DMS153 treated with DMSO at 0.1 percent for 48 hours (cell line): ENCODE results near the gene DNASE1L3.

Source experiments
- DNase-seq: peaks from one replicate; lab custom pipeline; 2025; ENCODE audit not compliant: unreplicated experiment; lab: John Stamatoyannopoulos, UW

The DNASE1L3 gene

DNA sequence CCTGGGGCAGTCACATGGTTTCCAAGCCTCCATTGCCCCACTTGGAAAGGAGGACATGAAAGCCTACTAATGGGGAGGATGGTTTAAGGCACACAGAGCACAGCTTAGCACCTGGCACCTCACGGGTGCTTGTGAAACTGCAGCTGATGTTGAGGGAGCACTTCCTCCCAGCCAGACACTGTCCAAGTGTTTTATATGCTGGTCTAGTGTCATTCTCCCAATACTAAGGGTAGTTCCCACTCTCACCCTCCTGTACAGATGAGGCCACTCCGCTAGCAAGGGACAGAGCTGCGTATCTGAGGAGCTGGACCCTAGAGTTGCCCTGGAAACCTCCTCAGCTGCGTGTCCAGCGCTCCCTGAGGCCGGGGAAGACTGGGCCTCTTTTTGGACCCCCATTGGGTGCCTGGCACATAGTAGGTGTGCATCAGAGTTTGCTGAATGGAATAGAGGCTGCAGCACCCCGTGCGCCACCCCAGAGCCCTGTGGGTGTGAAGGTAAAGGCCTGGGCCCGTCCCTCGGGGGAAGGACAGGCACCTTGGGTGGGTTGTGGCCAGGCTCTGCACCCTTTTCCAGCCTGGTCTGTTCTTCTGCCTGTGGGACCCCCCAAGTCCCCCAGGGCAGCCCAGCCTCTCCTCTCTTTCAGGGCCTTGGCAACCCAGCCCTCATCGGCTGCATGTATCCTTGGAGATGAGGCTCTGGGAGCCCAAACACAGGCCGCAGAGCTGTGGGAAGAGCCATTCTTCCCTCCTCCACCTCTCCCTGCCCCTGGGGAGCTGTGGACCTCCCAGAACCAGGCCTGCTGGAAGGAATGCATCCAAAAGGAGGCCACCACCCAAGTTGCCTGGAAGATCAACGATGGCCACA lies 31.3 kb downstream of the DNASE1L3 start:
- no peak for DNase-seq

DNA sequence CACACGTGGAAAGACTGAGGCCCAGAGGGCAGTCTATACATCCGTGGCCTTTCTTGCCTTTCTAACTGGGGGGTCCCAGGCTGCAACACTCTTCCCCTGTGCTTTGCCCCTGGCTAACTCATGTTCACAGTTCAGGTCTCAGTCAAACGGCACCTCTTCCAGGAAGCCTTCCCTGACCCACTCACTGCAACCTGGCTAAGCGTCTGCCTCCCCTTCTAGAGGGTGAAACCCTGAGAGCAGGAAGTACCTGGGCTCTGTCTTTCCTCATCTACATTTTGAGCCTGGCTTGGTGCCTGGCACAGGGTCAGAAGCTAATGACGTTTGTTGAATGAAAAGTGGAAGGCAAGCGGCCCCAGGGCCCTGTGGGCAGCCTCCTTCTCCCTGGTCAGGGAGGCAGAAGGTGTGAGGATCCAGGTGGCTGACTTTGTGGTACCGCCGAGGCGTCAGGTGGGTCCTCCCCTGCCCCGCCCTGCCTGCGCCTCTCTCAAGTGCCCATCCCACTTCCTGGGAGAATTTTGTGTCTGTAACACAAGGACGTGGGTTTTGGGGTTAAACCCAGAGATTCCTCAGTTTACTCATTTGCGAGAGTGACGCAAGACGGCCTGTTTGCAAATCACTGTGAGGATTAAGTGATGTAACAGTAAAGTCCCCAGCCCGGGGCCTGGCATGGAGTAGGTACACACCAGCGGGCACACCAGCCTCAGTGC lies 32.1 kb downstream of the DNASE1L3 start:
- no peak for DNase-seq

DNA sequence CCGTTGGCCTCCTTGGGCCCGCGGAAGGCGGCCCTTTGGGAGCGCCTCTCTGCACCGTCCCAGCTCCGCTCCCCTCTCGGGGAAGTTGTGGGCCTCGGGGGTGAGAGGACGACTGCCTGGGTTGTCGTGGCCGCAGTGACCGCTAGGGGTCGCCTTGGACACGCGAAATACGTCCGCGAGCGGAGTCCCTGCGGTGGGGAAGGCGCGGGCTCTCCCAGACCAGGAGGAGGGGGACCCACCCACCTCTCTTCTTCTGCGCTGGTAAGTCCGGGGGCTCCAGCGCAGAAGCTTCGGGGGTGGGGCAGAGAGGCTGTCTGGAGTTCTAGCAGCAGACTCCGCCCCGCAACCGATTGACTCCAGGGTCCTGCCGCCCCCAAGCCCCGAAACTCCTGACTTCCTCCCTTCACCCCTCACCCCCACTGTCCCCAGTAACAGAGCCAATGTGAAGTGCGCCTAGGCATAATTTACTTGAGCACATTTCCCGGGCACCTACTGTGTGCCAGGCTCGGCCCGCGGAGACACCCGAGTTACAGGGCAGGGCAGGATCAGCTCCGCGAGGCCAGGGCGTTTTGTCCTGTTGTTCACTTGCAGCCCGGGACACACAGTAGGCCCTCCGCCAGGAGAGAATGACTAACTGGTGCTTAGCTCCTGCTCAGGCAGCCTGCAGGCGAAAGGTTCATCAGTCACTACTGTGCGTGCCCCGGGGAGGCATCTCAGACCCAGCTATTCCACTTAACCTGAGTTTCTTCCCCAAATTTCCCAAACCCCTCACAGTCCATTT lies 32.8 kb downstream of the DNASE1L3 start:
- peak; percentile 14 for DNase-seq

DNA sequence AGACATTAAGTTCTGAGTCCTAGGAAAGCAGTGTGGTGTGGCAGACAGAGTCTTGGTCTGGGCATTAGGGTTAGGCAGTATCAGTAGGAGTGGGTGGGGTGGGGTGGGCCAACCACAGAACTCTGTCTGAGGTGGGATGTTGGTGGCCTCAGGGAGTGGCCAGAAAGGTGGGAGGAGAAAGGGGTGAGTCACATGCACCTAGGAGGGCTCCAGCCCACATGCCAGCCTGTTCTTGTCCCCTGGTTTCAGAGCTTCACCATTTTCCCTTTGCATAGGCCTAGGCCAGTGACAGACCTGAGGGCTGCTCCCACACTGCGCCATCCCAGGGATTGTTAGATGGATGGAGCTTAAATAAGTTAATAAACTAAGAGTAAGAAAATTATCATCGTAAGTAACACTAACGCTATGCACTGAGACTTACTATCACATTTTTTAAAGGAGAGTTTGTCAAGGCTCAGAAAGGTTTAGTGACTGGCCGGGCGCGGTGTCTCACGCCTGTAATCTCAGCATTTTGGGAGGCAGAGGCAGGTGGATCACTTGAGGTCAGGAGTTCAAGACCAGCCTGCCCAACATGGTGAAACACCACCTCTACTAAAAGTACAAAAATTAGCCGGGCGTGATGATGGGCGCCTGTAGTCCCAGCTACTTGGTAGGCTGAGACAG lies 33.8 kb downstream of the DNASE1L3 start:
- DNase-seq, result no peak

DNA sequence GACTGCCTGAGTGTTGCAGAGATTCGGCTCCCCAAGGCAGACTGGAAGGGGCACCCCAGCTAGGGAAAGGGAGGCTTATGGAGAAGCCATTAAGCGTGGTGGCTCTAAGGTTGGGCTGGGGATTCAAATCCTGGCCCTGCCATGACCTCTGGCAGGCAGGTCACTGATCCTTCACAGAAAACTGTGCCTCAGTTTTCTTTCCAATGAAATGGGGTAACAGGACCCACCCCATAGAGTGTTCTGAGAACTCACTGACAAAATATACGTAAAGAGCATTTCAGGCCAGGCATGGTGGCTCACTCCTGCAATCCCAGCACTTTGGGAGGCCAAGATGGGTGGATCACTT lies 34.6 kb downstream of the DNASE1L3 start:
- DNase-seq, result no peak

DNA sequence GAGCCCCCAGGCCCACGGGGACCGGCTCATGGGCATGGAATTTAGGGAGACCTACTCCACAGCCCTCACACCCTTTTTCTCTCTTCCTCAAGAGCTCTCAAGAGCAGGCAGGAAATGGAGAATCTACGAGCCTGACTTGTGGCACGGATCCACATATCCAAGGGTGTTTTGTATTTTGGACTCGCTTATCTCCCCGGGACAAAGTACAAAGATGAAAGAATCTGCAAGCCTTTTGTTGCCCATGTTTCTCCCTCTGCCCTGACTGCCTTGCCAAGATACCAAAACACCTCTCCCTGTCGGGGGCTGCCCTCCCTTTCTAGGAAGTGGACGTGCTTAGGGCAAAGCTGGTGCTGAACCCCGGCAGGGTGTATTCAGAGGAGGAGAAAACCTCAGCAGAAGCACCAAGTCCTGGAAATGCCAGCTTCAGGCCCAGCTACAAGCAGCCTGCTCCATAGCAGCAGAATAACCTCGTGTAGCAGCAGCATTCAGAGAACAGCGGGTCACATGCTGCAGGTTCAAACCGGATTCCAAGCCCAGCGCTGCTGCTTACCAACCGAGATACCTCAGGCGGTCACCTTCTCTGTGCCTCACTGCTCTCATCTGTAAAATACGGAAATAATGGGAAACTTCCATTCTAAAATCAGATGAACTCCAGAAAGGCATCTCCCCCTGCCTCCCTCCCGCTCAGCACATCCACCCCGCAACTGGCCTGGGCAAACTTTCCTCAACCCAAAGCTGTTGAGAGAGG lies 35.2 kb downstream of the DNASE1L3 start:
- DNase-seq, result no peak

DNA sequence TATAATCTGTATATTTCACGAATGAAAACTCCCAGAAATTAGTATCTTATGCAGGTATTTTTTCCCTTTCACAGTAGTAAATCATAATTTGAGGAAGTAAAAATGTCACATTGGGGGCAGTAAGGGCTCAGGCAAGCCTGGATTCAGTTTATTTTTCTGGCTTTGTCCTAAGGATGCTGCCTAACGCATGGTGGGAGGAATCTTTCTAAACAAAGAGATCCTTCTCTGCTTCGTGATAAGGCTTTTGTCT lies 35.7 kb downstream of the DNASE1L3 start:
- DNase-seq, result no peak

DNA sequence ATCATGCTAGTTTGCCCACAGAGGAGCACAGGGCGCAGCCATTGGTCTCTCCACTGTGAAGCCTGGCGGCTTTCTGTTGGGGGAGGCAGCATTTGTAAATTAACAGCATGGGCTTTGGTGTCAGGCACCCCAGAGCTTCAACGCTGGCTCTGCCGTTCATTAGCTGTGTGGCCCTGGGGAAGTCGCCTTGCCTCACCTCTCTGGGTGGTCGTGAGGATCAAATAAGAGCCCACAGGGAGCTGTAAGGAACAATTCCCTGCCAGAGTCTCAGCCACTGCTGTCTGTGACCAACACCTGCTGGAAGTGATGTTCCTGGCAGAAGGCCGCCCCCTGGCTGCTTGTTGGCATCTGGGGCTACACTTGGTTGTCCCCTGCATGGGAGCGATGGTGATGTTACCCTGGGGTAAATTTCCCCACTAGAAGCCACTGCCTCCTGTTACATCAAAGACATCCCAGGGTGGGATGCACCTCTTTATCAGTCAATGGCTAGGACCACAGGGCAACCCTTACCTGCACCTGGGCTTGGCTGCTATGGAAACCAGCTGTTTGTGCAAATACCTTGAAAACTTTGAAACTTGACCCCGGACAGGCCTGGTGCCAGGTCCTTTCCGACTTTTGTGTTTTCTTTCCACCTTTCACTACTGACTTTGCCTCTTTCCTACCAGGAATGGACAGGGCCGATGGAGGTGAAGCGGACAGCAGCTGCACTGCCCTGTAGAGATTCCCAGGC lies 36.9 kb downstream of the DNASE1L3 start:
- peak; percentile 28 for DNase-seq

DNA sequence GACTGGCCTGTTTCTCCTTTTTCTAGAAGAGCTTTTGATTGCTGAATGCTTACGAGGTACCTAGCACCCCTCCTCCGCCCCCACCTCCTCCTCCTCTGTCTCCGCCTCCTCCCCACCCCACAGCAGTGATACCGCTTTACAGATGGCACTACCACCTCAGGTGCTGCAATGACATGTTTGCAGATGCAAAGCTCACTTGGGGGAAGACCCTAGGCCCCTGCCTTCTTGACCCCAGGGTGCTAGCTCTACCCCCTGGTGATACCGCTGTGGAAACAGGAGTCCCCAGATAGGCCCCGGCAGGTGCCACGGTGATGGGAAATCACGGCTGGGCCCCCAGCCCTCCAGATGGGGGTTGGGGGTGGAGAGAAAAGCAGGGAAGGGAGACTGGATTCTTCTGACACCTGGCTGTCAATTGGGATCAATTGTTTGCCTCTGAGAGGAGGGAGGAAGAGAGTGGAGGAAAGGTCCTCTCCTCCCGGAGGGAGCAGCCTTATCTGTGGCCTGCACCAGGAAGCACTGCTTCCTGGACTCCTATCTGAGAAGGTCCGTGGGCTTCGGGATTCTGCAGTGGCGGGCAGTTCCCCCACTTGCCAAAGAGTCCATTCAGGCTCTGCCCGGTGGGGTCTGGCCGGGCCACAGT lies 37.6 kb downstream of the DNASE1L3 start:
- no peak for DNase-seq

DNA sequence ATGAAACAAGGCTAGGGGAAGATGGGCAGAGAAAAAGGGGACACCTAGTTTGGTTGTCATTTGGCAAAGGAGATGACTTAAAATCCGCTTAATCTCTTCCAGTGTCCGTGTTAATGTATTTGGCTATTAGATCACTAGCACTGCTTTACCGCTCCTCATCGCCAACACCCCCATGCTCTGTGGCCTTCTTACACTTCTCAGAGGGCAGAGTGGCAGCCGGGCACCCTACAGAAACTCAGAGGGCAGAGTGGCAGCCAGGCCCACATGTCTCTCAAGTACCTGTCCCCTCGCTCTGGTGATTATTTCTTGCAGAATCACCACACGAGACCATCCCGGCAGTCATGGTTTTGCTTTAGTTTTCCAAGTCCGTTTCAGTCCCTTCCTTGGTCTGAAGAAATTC lies 39.6 kb downstream of the DNASE1L3 start:
- no peak for DNase-seq

DNA sequence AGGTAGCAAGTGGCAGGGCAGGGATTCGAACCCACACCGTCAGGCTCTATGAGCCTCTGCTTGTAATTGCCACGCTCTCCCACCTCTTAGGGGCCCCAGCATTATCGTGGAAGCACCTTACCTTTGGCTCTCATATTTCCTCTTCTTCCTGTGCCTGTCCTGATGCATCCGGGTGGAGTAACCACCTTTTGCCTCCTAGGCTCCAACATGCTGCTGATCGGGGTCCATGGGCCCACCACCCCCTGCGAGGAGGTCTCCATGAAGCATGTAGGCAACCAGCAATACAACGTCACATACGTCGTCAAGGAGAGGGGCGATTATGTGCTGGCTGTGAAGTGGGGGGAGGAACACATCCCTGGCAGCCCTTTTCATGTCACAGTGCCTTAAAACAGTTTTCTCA lies 40.4 kb downstream of the DNASE1L3 start:
- DNase-seq, result no peak

DNA sequence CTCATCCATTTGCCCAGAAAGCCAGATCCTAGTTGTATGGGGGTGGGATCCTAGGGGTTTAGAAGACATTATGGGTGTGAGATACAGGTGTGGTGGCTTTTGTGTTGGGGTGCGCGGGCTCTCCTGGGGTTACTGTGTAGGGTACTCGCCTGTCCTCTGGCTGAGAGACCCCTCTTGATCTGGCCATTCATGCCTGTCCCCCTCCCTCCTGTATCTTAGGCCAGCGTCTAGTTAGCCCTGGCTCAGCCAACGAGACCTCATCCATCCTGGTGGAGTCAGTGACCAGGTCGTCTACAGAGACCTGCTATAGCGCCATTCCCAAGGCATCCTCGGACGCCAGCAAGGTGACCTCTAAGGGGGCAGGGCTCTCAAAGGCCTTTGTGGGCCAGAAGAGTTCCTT lies 41.4 kb downstream of the DNASE1L3 start:
- DNase-seq, result no peak

DNA sequence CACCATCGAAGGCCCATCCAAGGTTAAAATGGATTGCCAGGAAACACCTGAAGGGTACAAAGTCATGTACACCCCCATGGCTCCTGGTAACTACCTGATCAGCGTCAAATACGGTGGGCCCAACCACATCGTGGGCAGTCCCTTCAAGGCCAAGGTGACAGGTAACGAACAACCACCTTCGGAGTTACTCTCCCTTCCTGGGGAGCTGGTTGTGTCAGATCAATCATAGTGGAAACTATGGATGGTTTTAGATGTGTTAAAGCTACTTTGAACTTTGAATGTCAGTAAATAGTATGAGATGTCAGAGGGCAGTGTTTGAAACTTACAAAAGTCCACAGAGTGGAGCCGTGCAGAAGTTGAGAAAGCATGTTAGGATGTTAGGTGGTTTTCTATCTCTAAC lies 42.3 kb downstream of the DNASE1L3 start:
- DNase-seq, result no peak

DNA sequence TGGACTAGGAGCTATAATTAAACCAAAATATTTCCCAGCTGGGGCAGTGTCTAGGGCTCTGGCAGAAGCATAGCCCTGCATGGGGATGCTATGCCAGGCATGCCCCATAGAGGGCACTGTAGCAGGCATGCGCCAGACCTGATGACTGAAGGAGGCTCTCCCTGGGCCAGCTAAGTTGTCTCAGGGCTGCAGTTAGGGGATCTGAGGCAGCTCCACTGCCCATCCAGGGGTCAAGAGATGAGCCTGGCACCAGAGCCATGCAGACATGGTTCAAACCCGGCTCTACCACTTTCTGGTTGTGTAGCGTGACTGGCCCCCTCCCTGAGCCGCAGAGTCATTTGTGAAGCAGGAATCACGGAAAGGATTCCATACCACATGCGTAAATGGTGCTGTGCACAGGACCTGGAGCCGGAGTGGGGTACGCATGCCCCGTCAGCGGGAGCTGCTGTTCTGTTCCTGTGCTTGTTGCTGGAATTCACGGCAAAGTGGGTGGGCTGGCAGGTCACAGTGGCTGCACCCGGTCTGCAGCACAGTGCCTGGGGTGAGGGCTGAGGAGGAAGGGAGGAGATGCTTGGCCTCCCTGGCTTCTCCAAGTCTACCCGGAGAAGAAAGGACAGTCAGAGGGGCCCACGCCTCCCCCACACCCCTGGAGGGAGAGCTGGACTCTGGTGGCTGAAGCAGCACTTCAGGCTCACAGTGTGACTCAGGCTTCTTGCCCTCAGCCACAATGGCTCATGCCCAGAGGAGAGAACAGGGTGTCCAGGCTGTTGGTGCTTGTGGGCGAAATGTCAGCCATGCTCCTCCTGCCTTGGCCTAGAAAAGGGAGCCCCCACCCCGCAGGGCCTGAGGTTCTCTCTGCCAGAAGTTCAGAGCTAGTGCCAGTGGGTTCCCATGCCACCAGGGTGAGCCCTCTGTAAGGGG lies 43.1 kb downstream of the DNASE1L3 start:
- no peak for DNase-seq

DNA sequence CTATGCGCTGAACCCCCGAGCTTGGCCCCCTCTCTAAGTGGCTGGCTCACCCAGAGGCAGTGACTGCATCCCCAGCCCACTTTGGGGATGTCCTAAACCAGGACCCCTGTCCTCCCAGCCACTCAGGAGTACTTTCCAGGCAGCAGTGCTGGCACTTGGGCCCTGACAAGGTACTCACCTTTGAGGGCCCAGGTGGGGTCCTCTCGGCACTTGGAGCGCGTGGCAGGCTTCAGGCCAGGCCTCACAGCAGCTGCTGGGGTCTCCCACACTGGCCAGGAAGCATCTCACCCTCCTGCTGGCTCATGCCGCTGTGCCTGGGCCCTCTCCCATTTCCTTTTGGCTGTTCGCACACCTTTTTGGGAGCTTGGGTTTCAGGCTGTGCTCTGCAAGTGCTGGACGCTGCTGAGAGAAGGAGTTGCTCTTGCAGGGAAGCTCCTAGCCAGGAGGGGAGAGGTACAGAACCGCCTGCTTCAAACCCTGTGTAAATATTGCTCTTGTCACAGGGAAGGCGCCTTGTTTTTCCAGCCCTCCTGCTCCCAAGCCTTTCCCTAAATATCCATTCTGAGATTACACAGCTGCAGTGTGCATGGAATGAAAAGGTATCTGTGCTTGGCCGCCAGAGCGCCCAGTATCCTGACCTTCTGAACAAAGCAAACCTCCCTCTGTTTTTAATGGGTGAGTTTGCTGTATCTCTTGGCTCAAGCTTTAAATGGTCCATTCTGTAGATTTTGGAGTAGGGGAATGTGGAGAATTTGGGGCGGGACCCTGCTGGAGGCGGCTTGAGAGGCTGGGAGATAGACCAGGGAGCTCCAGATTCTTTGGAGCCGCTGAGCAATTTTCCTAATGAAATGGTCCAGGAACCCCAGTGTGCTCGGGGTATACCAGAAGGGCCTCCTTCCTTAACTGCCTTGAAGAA lies 45.6 kb downstream of the DNASE1L3 start:
- no peak for DNase-seq

DNA sequence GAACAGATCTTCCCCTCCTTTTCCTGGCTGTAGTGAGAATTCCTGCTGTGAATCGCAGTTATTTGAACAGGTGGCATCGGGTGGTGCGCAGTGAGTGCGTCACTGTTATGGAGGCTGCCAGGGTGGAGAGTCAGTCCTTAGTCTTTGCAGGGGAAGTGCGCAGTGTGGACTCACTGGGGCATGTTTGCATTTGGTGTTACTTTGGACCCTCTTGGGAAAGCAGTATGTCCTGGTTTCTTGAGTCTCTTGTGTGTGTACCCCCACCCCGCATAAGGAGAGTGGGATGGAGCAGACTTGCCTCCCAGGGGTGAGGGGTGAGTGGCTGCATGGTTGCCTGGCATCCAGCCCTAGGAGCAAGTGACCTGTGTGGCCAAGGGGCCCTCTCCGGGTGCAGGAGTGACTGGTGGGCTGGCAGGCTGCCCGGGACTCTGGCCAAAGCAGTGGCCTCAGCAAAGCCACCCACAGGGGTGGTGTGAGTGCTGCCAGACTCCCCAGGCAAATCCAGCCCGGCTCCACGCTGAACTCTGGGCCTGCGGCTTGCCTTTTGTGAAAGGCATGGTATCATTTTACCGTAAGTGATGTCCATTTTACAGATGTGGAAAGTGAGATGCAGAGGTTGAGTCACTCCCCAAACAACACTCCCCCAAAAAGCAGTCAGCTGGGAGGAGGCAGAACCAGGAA lies 46.4 kb downstream of the DNASE1L3 start:
- peak; percentile 17 for DNase-seq

DNA sequence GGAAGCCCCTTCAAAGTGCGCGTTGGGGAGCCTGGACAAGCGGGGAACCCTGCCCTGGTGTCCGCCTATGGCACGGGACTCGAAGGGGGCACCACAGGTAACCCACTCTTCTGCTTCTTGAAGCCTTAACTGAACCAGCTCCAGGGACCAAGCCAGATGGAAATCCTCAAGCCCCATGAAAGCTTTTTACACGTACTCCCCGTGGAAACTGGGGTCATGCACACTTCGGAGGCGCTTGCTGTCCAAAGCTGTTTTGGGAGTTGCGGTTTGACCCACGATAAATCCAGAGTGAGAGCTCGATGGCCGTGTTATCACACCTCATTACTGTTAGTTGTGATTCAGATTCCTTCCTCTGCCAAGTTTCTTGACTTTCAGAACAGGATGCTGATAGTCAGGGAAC lies 47.5 kb downstream of the DNASE1L3 start:
- no peak for DNase-seq
